ENCODE data around the gene FAM174C. TPM values are rescaled to one million over a fixed set of nuclear protein-coding genes. Genes with fewer than 3 reads are reported as not detected.

Gene FAM174C
- total RNA-seq, 1 experiment from 2014 or later: 77.1 TPM

- BruUV-seq (replicated peaks): no TSS peak
- no peak for ATAC-seq
- Histone ChIP-seq H3K79me2 (ENCODE audit: insufficient read depth, low read length) (peaks cover 7% of the 10 kb centered on the region; the same call in 1 of the 2 replicates), H3K4me2 (ENCODE audit: low read length) (no peak overlapping the region), H3K36me3 (ENCODE audit: control insufficient read depth in 1 of 2, insufficient read depth in 2 of 2, low read length in 2 of 2) (peaks cover 0 to 7% of the 10 kb centered on the region in 2 experiments; a peak in 1 of 4 replicates), H3K27ac (ENCODE audit: low read depth, low read length) (no peak overlapping the region), H3K4me3 (replicated peaks in 1 of 2; ENCODE audit: low read depth in 1 of 2, low read length in 2 of 2) (no peak overlapping the region), H2AFZ (ENCODE audit: low read depth, low read length, poor library complexity, severe bottlenecking) (no peak overlapping the region), H3K9me2 (ENCODE audit: insufficient read depth) (no peaks in the 10 kb centered on the region), H3K27me3 (ENCODE audit: insufficient read depth, low read length) (no peaks in the 10 kb centered on the region), H3K4me1 (ENCODE audit: control insufficient read depth in 1 of 2, insufficient read depth in 2 of 2, low read length in 2 of 2) (peaks cover 6 to 24% of the 10 kb centered on the region in 2 experiments; a peak in 3 of 4 replicates), H3K9ac (ENCODE audit: low read length) (no peak overlapping the region), H4K20me1 (ENCODE audit: insufficient read depth) (no peaks in the 10 kb centered on the region), H3K9me3 (ENCODE audit: control insufficient read depth in 1 of 2, insufficient read depth in 1 of 2, low read depth in 1 of 2, low read length in 2 of 2) (no peaks in the 10 kb centered on the region)
- ChIA-PET CTCF (no interaction called here), RAD21 (ENCODE audit: low non-redundant PET in 1 of 2, low total read pairs in 2 of 2, uncharacterized antibody in 2 of 2, unreplicated experiment in 2 of 2) (no interaction called here), POLR2A (interaction anchor here (1.0 kb wide), 1 partner anchor 13 kb away, joined by 3 read pairs; the partner anchor contains the start of gene CIRBP)
- intact Hi-C loops (cut with micrococcal nuclease): no loop called here
- TF ChIP-seq SP1 (IDR thresholded peaks at IDR 0.05; ENCODE audit: low read depth): no peak
- no peak for TF ChIP-seq POLR2A (IDR thresholded peaks at IDR 0.05; ENCODE audit: borderline replicate concordance, extremely low read depth, insufficient read depth, insufficient read length)
- TF ChIP-seq ZFX (IDR thresholded peaks at IDR 0.05): no peak
- no peak for TF ChIP-seq RAD21 (IDR thresholded peaks at IDR 0.05; ENCODE audit: low read depth)
- TF ChIP-seq EGR1 (IDR thresholded peaks at IDR 0.05; ENCODE audit: low read depth): no peak
- TF ChIP-seq, protein P1, sequence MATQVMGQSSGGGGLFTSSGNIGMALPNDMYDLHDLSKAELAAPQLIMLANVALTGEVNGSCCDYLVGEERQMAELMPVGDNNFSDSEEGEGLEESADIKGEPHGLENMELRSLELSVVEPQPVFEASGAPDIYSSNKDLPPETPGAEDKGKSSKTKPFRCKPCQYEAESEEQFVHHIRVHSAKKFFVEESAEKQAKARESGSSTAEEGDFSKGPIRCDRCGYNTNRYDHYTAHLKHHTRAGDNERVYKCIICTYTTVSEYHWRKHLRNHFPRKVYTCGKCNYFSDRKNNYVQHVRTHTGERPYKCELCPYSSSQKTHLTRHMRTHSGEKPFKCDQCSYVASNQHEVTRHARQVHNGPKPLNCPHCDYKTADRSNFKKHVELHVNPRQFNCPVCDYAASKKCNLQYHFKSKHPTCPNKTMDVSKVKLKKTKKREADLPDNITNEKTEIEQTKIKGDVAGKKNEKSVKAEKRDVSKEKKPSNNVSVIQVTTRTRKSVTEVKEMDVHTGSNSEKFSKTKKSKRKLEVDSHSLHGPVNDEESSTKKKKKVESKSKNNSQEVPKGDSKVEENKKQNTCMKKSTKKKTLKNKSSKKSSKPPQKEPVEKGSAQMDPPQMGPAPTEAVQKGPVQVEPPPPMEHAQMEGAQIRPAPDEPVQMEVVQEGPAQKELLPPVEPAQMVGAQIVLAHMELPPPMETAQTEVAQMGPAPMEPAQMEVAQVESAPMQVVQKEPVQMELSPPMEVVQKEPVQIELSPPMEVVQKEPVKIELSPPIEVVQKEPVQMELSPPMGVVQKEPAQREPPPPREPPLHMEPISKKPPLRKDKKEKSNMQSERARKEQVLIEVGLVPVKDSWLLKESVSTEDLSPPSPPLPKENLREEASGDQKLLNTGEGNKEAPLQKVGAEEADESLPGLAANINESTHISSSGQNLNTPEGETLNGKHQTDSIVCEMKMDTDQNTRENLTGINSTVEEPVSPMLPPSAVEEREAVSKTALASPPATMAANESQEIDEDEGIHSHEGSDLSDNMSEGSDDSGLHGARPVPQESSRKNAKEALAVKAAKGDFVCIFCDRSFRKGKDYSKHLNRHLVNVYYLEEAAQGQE (IDR thresholded peaks at IDR 0.05; ENCODE audit: low read depth): no peak
- TF ChIP-seq CEBPB (IDR thresholded peaks at IDR 0.05; ENCODE audit: low read depth): no peak
- no peak for TF ChIP-seq EZH2 (IDR thresholded peaks at IDR 0.05)
- TF ChIP-seq JUND (IDR thresholded peaks at IDR 0.05): no peak
- no peak for TF ChIP-seq SIN3A (IDR thresholded peaks at IDR 0.05; ENCODE audit: low read depth)
- TF ChIP-seq ATF3 (IDR thresholded peaks at IDR 0.05): no peak
- no peak for TF ChIP-seq ELF1 (IDR thresholded peaks at IDR 0.05; ENCODE audit: borderline replicate concordance, low read depth)
- TF ChIP-seq, protein P2, sequence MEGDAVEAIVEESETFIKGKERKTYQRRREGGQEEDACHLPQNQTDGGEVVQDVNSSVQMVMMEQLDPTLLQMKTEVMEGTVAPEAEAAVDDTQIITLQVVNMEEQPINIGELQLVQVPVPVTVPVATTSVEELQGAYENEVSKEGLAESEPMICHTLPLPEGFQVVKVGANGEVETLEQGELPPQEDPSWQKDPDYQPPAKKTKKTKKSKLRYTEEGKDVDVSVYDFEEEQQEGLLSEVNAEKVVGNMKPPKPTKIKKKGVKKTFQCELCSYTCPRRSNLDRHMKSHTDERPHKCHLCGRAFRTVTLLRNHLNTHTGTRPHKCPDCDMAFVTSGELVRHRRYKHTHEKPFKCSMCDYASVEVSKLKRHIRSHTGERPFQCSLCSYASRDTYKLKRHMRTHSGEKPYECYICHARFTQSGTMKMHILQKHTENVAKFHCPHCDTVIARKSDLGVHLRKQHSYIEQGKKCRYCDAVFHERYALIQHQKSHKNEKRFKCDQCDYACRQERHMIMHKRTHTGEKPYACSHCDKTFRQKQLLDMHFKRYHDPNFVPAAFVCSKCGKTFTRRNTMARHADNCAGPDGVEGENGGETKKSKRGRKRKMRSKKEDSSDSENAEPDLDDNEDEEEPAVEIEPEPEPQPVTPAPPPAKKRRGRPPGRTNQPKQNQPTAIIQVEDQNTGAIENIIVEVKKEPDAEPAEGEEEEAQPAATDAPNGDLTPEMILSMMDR (IDR thresholded peaks at IDR 0.05 in 2 of 3, conservative IDR thresholded peaks at IDR 0.05 in 1 of 3; ENCODE audit: borderline replicate concordance in 1 of 3, insufficient read depth in 1 of 3, low read depth in 2 of 3, low read length in 2 of 3): no peak
- TF ChIP-seq CBX3 (IDR thresholded peaks at IDR 0.05; ENCODE audit: low read depth): no peak
- DNase-seq (ENCODE audit: low read depth, low spot score): no peak
These were observed 6.4 kb downstream of the FAM174C start for GRCh38 chr19:1281569-1282287.
